HG02798 (cell line): ENCODE measurements around the gene RBSN.
"Not testable (repeated sequence)": the region's sequence is repeated elsewhere in the genome, so short reads cannot be mapped to it uniquely, and the experiment has no call there.

Experiments
- ATAC-seq: cut with Tn5 transposase; IDR thresholded peaks from one replicate; pipeline ENCODE4 v1.9.1; 2021; ENCODE audit warnings: mild to moderate bottlenecking; ENCODE audit not compliant: unreplicated experiment, poor library complexity

The RBSN gene

DNA sequence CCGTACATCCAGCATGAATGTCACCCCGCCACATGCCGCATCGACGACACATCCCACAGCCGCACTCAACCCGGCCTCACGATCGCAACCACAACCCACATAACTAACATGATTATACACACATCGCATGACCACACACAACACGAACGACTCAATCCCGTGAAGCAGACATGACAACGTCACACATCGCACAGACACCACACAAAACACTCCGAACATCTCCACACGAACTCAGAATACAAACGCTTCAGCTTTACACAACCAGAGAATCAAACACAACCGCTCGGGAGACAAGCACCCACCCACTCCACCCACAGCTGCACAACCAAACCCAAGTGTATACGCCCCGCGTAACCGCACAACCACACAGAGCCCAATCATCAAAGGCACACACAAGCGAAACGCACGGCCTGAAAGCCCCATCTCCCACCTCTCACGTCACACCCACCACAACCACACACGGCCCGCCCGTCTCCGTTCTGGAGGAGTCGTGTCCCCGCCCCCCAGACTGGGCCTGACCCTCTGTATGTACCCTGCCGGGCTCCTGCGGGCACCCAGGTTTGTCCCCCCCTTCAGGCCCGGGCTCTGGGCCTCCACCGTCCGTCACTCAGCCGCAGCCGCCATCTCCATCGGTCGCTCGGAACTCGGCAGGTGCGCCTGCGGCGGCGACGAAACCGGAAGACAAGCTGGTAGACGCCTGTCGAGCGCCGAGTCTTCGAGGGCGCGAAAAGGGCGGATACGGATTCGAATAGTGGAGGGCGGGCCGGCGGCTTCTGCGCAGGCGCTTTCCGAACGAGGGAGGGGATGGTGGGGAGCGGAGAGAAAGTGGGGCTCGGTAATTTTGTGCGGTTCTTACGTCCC, at the start of gene RBSN:
Gene RBSN, minus strand, starts transcription at position 646 of the 861 bp plus-strand sequence. CDS start 3,028 bp downstream, outside the sequence.
- peak; percentile 93 for ATAC-seq

DNA sequence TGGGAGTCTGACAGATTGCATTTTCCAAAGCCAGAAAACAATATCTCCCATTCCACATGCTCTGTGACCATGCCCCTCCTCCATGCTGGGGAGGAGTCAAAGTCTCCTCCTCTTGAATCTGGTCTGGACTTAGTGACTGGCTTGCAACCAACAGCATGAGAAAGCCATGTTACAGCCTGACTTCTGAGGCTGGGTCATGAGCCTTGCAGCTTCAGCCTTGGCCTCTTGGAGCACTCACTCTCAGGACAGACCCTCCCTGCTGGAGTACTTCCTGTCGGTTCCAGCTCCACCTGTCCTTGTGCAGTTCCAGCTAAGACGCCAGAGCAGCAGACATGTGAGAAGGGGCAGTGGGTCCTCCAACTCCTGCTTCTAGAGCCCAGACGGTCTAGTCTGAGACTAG, 49.7 kb upstream of the RBSN start:
- no peak for ATAC-seq

DNA sequence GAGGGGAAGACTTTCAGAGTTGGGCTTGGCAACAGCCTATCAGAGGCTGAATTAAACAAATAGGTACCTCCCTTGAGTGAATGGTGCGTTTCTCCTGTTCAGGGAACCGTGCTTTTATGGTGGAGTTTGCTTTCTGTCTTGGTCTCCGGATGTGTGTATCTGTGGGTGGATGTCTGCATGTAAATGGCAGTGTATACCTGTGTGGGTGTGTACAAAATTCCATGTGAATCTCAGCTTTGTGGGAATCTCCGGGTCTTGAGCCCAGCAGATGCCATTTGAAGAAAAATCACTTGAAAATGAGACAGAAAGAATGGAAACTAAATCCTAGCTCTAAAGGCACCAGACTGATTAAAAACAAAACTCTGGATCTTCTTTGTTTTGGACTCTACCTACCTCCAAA, 37.9 kb upstream of the RBSN start:
- not testable (repeated sequence) for ATAC-seq

DNA sequence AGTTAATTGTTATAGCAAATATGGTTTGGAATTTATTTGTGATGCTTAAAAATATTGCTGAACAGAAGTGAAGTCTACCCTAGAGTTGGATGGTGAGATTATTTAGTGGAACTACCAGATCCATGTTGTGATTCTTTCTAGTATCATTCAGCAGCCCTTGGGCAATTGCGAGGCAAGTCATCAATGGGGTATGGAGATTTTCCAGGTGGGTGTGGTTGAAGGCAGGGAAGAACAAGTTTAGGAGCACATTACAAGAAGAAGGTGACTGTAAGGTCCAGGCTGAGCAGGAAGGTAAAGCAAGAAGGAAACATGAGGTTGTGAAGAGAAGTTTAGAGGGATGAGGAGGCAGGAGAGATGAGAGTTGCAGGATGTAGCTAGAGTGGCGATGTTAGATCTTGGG, 36.0 kb upstream of the RBSN start:
- ATAC-seq, result not testable (repeated sequence)

DNA sequence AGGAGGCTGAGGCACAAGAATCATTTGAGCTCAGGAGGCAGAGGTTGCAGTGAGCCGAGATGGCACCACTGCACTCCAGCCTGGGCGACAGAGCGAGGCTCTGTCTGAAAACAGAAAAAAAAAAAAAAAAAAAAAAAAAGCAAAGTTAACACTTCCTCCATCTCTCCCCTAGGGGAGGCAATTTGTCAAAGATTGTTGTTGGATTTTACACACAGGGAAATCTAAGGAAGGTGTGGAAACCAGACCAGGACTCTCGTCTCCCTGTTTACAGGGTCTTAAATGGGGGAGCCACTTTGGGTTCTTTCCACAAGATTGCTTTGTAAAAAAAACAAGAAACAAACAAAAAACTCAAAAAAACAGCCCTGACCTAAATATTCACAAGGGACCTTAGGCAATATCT, 29.5 kb upstream of the RBSN start:
- not testable (repeated sequence) for ATAC-seq

DNA sequence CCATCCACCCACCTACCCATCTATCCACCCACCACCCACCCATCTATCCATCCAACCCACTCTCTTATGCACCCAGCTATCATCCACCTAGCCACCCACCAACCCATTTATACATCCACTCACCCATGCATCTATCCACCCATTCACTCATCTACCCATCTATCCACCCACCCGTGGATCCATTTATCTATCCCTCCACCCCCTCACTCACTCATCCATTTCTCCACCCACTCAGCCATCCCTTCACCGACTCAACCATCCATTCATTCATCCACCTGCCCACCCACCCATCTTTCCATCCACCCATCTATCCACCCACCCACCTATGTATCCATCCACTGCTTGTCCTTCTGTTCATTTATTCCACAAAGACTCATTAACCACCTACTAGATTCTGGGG, 28.0 kb upstream of the RBSN start:
- ATAC-seq, result not testable (repeated sequence)

DNA sequence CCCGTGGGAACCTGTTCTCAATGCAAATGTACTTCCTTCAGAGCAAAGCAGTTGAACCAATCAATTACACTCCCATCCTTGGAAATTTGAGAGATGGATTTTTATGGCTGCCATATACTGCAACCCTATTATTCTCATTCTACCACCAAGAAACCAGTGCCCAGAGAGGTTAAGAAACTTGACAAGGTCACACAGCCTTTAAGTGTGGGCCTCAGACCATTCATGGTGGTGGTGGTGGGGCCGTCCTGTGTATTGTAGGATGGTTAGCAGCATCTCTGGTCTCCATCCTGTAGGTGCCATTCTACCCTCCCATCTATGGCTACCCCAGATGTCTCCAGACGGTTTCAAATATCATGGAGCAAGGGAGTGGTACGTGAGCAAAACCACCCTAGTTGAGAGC, 23.4 kb upstream of the RBSN start:
- no peak for ATAC-seq

DNA sequence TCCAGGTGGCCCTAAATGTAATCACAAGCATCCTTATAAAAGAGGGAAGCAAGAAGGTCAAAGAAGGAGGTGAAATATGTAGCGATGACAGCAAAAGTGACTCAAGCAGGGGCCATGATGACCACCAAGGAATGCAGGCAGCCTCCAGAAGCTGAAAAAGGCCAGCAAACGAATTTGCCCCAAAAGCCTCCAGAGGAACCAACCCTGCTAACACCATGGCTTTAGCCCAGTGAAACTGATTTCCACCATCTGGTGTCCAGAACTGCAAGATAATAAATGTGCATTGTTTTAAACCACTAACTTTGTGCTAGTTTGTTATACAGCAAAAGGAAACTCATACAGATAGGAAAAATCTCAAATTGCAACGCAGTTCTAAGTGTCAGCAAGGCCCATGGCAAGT, 23.0 kb upstream of the RBSN start:
- no peak for ATAC-seq

DNA sequence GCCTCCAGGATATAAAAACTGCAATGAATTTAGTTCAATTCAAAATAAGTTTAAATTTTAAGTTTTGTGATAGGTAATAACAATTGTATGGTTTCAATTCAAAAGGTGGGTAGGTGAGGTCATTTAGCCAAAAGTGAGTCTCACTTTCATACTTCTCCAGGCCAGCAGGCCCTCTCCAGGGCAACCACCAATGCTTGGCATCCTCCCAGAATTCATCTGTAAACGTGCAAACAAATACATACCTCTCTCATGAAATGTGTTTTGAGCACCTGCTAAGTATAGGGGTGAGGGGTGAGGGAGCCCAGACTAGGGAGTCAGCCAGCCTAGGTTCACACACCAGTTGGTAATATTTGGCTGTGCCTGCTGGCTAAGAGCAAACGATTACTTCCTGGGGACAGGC, 22.0 kb upstream of the RBSN start:
- ATAC-seq, result no peak

DNA sequence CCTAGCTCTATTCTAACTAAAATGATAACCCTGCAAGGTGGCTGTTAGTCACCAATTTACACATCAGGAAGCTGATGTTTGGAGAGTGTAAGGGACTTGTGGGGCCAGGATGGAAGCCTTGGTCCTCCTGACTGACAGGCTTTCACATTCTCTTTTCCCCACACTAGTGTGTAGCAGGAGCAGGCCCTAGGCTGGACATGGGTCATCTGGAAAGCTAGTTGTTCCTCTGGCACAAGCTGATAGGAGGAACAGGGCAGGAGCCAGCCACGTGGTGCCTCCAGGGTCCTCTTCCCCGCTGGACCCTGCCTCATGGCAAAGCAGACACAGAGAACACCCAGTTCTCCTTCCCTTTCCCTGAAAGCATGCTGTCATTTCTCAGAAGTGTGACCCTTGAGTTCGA, 18.1 kb upstream of the RBSN start:
- ATAC-seq, result no peak

DNA sequence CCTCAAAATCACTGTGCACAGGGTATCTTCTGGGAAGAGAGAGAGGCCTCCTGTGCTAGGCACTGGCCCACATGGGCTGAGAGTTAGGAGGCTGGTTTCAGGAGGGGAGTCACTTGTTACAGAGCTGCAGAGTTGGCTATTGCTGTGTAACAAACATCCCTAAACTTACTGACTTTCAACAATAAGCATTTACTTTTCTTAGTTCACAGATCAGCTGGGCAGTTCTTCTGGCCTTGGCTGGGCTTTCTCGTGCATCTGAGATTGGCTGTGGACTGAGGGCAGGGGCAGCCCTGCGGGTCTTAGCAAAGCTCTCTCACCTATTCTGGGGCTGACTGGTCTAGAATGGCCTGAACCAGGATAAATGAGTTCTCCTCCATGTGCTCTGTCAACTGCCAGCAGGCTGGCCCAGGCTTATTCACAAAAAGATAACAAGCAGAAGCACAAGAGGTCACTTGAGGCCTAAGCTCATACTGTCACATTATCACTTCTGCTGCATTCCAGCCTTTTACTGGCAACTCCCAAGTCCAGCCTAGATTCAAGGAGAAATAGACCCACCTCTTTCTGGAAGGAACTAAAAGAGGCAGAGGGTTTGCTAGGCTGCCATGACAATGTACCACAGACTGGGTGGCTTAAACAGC, 17.2 kb upstream of the RBSN start:
- no peak for ATAC-seq

DNA sequence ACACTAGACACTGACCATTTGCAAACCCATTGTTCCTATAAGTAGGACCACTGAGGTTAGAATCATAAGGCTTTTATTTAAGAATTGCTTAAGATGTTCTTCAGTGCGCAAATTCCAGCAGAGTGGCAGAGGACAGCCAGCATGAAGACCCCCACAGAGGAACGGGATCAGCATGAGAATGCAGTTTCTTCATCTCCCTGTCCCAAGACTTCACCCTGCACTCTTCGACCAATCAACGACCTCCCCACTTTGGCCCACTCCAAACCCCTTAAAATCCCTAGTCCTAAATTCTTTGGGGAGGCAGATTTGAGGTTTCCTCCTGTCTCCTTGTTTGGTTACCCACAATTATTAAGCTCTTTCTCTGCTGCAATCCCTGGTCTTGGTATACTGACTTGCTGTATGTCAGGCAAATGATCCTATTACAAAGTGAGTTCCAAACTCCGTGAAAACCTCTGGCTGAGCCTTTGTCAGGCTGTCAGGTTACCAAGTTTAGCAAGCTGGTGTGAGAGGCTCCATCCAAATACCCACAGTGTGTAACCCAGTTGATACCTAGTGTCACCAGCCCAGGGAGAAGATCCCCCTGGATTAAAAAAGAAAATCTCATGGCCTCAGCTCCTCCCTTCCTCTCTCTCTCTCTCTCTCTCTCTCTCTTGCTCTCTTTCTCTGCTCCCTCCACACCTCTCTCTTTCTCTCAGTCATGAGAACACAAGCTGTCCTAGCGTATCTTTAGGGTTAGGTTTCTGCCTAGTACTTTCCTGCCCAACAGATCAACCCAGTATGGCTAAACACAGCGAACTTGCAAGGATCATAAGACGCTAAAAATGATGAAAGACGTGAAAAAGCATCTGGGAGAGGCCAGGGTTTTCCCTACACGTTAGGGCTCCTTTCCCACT, 15.8 kb upstream of the RBSN start:
- no peak for ATAC-seq

DNA sequence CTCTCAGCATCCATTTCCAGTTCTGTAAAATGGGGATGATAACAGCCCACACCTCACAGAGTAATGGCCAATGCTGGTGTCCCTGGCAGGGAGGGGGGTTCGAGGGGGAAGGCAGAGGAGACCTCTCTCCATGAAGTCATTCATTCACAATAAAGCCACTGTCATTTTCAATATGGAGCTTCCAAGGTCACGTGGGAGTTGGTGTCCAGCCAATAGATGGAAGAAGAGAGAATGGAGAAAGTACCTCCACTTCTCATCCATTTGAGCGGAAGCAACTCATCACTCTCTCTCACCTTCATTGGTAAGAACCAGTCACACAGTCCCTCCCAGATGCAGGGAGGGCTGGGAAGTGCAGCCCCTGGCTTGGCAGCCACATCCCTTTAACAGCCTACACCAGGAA, 14.9 kb upstream of the RBSN start:
- ATAC-seq, result no peak

DNA sequence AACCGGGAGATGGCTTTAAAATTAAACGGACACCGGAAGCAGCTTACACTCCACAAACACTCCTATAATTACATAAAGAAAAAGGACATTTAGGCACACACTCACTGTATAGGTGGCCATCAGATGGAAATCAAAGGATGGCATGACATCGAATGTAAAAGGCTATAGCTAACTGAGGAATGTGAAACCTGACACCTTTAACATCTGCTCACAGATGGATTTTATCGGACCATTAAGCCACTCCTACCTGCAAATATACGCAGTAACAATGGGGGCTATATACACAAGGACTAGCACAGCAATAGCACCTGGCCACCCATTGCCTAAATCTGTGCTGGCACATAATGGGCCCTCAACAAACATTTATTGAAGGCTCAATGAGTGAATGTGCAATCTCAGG, 14.5 kb upstream of the RBSN start:
- ATAC-seq, result no peak

DNA sequence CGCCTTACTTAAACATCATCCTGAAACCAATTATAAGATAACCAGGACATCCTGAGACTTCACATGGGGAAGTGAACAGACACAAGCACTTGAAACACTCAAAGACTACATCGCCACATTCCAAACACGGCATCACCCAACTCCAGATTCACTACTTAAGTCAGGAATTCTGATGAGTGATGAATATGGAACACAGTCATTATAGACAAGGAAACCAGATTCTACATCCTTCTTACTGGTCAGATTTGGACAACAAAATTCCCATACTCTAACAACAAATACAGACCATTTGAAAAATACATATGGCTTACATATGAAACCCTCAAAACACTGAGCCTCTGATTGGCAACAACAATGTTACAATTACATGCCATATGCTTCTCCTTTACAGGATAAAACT, 13.1 kb upstream of the RBSN start:
- ATAC-seq, result no peak

DNA sequence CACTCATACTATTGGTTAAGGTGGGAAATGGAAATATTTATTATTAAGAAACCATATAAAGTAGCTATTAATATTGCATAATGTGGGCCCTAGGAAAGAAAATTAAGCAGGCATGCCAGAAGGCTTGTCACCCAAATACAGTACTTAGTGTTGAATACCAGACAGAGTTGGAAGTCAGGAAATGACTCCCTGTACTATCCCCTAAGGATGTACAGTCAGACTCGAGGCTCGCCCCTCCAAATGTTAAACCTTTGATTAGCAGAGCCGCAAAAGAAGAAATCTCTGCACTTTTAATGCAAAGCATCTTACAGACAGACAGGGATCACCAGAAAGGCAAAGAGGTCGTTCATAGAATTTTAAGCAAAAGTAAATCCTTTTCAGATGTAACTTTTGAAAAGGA, 11.3 kb upstream of the RBSN start:
- no peak for ATAC-seq

DNA sequence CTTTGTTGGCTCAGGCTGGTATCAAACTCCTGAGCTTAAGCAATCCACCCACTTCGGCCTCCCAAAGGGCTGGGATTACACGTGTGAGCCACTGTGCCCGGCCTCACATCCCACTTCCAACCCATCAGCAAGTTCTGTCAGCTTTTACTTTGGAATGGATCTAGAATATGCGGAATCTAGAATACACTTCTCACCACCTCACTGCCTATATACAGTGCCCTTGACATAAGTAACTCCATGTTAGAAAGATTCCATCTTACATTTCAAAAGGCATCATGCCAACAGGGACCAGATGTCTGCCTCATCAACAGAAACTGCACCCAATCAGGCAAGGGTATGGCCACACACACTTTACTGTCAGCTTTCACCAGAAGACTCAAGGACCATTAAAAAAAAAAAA, 9.9 kb upstream of the RBSN start:
- ATAC-seq, result no peak

DNA sequence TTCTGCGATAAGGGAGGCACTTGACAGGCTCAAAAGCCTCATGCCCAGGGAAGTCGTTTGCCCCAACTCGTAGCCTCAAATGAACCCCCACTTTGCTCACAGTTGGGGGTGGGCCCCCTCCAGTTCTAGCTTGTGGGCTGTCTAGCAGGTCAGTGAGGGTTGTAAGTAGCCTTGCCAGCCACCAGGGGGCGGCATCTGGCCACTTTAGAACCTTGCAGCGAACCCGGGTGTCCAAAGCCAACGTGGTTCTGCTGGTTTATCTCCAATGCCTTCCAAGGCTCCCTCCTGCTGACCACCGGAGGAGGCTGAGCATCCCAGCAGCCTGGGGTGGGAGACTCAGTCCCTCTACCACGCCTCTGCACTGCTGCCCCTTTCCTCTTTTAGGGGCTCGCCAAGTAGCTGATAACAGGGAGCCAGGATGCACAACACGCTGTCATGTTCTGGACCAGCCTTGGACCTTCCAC, 9.2 kb upstream of the RBSN start:
- ATAC-seq, result peak; percentile 85

DNA sequence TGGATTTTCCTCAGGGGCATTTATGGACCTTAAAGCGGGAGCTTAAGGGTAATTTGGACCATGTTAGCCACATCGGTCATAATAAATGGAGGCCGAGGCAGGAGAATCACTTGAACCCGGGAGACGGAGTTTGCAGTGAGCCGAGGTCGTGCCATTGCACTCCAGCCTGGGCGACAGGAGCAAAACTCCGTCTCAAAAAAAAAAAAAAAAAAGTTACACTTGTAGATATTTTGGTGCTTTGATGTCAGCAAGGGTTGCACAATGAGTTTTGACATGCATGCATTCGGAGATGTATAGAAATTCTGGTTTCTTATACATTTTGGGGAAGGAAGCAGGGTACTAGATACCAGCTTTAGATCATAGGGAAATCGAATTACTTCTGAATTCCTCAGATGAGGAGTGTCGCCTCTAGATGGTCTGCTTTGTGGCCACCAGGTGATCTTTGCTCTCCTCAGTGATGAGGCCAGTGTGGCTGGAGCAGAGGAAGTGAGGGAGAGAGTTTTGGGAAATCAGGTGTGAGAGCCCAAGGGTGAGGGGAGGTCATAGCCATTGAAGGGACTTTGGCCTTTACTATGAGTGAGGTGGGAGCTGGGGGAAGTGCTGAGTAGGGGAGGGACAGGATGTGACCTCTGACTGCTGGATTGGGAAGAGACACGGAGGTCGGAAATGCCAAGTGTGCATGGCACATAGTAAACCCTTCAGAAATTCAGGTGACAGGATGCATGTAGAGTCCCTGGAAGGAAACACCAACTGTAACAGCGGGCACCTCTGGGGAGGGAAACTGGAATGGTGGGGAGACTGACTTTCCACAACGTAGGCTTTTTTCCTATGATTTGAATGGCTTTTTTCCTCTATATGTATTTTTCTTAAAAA, 8.4 kb upstream of the RBSN start:
- ATAC-seq, result no peak

DNA sequence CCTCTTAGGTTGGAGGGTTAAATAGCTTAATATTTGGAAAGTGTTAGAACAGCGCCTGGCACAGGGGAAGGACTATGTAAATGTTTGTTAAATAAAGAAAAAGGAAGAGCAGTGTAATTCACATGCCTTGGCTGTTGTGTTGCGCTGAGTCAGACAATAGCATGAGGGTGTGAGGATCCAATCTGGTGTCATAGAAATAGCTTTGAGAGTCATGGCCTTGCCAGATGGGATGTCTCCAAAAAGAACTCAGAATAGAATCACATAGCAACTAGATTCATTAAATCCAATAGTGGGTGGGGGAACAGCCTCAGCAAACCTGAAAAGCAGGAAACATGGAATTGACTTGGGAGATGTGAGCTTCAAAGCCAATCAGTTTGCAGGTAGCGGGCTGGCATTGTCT, 3.9 kb upstream of the RBSN start:
- no peak for ATAC-seq
